Lower leg skin (tissue), 4 donors: Measurements from ENCODE around the gene OR2A12. TPM values are rescaled to one million over a fixed set of nuclear protein-coding genes. Genes with fewer than 3 reads are reported as not detected.

Source experiments
- total RNA-seq, 4 donors: library from RNA; depleted of rRNA; stranded (reverse); fragments of >200 nt; gene quantifications; one replicate each; pipeline ENCODE4 v1.1.0, GENCODE V29; 2016

The OR2A12 gene
- total RNA-seq, 4 donors from 2014 or later, result not detected

Other genes starting within 250 kb of the OR2A12 start
- 10 to 100 TPM; 23.1 to 40.9 (median 30.2) TPM for gene TCAF1, start 184.1 kb upstream of the OR2A12 start, total RNA-seq
- not detected for gene OR2F2, start 151.0 kb upstream of the OR2A12 start, total RNA-seq
- not detected for gene OR2F1, start 131.4 kb upstream of the OR2A12 start, total RNA-seq
- not detected for gene OR6B1, start 86.0 kb upstream of the OR2A12 start, total RNA-seq
- not detected for gene OR2A5, start 37.3 kb upstream of the OR2A12 start, total RNA-seq
- gene OR2A25, start 16.5 kb upstream of the OR2A12 start, total RNA-seq, result not detected
- gene OR2A2, start 23.3 kb downstream of the OR2A12 start, total RNA-seq, result not detected
- not detected for gene OR2A14, start 36.9 kb downstream of the OR2A12 start, total RNA-seq
- gene CTAGE4, start 97.2 kb downstream of the OR2A12 start, total RNA-seq, result 10 to 100 TPM in 2 of 4 donors, 1 to 10 TPM in 2; 4.8 to 28.2 (median 13.0) TPM
- gene ARHGEF35, start 109.6 kb downstream of the OR2A12 start, total RNA-seq, result 10 to 100 TPM; 16.9 to 23.4 (median 20.9) TPM
- under 1 TPM in 1 of 4 donors, not detected in 3; 0.59 TPM for gene OR2A42, start 153.3 kb downstream of the OR2A12 start, total RNA-seq
- 10 to 100 TPM; 11.2 to 52.1 (median 19.3) TPM for gene OR2A7, start 178.5 kb downstream of the OR2A12 start, total RNA-seq
- 1 to 10 TPM; 1.6 to 9.7 (median 4.5) TPM for gene CTAGE8, start 183.0 kb downstream of the OR2A12 start, total RNA-seq
- gene OR2A1, start 226.1 kb downstream of the OR2A12 start, total RNA-seq, result under 1 TPM in 3 of 4 donors, not detected in 1; 0.03 to 0.84 (median 0.59) TPM